HEK293T (cell line): Measurements from ENCODE around the gene GAB1.

Experiments
- BHLHE40 ChIP-seq: fragments of 450-650 bp; IDR thresholded peaks from 2 replicates; pipeline ENCODE4 v1.6.1; 2016; ENCODE audit warnings: mild to moderate bottlenecking, moderate library complexity, borderline replicate concordance
- FOXK2 ChIP-seq: fragments of 450-650 bp; IDR thresholded peaks from 2 replicates; pipeline ENCODE4 v1.6.1; 2016; ENCODE audit warnings: mild to moderate bottlenecking
- FOXM1 ChIP-seq: fragments of 450-650 bp; IDR thresholded peaks from 2 replicates; pipeline ENCODE4 v1.6.1; 2017; ENCODE audit warnings: mild to moderate bottlenecking, borderline replicate concordance
- L3MBTL2 ChIP-seq: fragments of 450-650 bp; conservative IDR thresholded peaks from 2 replicates; pipeline ENCODE4 v1.6.1; 2016; ENCODE audit warnings: mild to moderate bottlenecking
- SUZ12 ChIP-seq: fragments of 450-650 bp; IDR thresholded peaks from 2 replicates; pipeline ENCODE4 v1.6.1; 2016; ENCODE audit warnings: mild to moderate bottlenecking
- ZNF384 ChIP-seq: fragments of 450-650 bp; IDR thresholded peaks from 2 replicates; pipeline ENCODE4 v1.6.1; 2016
- TF ChIP-seq, protein P1 (sequence below): fragments of 450-650 bp; IDR thresholded peaks from 2 replicates; pipeline ENCODE4 v1.6.1; 2016

DNA sequence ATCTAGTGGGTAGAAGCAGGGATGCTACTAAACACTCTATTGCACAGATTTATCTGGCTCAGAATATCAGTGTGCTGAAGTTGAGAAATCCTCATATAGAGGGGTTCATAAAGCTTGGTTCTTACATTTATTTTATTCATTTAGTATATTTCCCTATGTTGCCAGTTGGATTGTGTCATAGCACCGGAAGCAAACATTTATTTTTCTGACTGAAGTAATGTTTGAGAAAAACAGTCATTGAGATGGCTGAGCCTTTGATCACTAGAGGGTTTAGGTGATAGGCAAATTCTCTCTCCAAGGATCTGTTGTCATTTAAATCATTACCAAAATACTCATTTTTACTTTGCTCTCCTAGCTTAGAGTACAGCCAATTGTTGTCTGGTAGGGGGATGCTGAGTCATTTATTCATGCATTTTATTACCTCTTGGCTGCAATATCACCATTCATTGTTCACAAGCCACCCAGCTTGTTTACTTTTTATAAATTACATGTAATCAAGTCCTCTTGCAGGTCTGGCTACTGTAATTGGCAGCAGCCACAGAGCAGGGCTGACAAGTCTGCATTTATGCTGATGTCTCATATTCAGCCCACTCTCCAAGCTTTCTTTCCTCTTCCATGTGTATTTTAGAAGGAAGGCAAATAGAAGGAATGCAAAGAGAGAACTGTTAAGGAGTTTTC, 15.2 kb downstream of the GAB1 start:
- no peak for TF ChIP-seq SUZ12
- no peak for TF ChIP-seq FOXK2
- TF ChIP-seq, protein P1, sequence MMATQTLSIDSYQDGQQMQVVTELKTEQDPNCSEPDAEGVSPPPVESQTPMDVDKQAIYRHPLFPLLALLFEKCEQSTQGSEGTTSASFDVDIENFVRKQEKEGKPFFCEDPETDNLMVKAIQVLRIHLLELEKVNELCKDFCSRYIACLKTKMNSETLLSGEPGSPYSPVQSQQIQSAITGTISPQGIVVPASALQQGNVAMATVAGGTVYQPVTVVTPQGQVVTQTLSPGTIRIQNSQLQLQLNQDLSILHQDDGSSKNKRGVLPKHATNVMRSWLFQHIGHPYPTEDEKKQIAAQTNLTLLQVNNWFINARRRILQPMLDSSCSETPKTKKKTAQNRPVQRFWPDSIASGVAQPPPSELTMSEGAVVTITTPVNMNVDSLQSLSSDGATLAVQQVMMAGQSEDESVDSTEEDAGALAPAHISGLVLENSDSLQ = no peak
- TF ChIP-seq FOXM1 = no peak
- TF ChIP-seq ZNF384 = no peak
- no peak for TF ChIP-seq BHLHE40
- TF ChIP-seq L3MBTL2 = no peak
